ENCODE results near the gene SEMA5A. TPM values are rescaled to one million over a fixed set of nuclear protein-coding genes. Genes with fewer than 3 reads are reported as not detected.

The SEMA5A gene
- total RNA-seq, 1 donor from 2014 or later = 9.3 TPM

GRCh38 chr5:9425710-9426109 is 120.2 kb downstream of the SEMA5A start:
- H3K27me3 ChIP-seq = no peaks in the 10 kb centered on the region
- peaks cover 6% of the 10 kb centered on the region for H3K4me1 ChIP-seq
- H3K27ac ChIP-seq = no peak overlapping the region
- DNase-seq (ENCODE audit: extremely low spot score in 2 of 2) = no peak
- H3K9me3 ChIP-seq = no peaks in the 10 kb centered on the region
- intact Hi-C loops (cut with DNase I) = no loop called here
- no peaks in the 10 kb centered on the region for H3K36me3 ChIP-seq
- TF ChIP-seq CTCF (IDR thresholded peaks at IDR 0.05) = no peak
- TF ChIP-seq POLR2AphosphoS5 (IDR thresholded peaks at IDR 0.05; ENCODE audit: insufficient read depth in 1 of 2, low read depth in 1 of 2) = no peak
- TF ChIP-seq POLR2A (IDR thresholded peaks at IDR 0.05) = no peak
- H3K4me3 ChIP-seq = no peak overlapping the region

GRCh38 chr5:9423571-9423970 is 122.3 kb downstream of the SEMA5A start:
- Histone ChIP-seq H3K27me3 (no peaks in the 10 kb centered on the region), H3K4me3 (no peak overlapping the region), H3K9me3 (no peaks in the 10 kb centered on the region), H3K4me1 (no peaks in the 10 kb centered on the region), H3K36me3 (no peaks in the 10 kb centered on the region), H3K27ac (no peak overlapping the region)
- DNase-seq (ENCODE audit: extremely low spot score in 2 of 2) = no peak
- no peak for TF ChIP-seq POLR2A (IDR thresholded peaks at IDR 0.05)
- TF ChIP-seq CTCF (IDR thresholded peaks at IDR 0.05) = no peak
- TF ChIP-seq POLR2AphosphoS5 (IDR thresholded peaks at IDR 0.05; ENCODE audit: insufficient read depth in 1 of 2, low read depth in 1 of 2) = no peak
- intact Hi-C loops (cut with DNase I) = no loop called here

GRCh38 chr5:9421884-9422283 is 124.0 kb downstream of the SEMA5A start:
- intact Hi-C loops (cut with DNase I) = no loop called here
- no peak for TF ChIP-seq CTCF (IDR thresholded peaks at IDR 0.05)
- no peak for TF ChIP-seq POLR2AphosphoS5 (IDR thresholded peaks at IDR 0.05; ENCODE audit: insufficient read depth in 1 of 2, low read depth in 1 of 2)
- no peak for TF ChIP-seq POLR2A (IDR thresholded peaks at IDR 0.05)
- Histone ChIP-seq H3K4me1 (no peaks in the 10 kb centered on the region), H3K4me3 (no peak overlapping the region), H3K27me3 (no peaks in the 10 kb centered on the region), H3K9me3 (no peaks in the 10 kb centered on the region), H3K27ac (no peak overlapping the region), H3K36me3 (no peaks in the 10 kb centered on the region)
- no peak for DNase-seq (ENCODE audit: extremely low spot score in 2 of 2)

- DNase-seq (ENCODE audit: extremely low spot score in 2 of 2) = no peak
- Histone ChIP-seq H3K4me1 (no peaks in the 10 kb centered on the region), H3K4me3 (no peak overlapping the region), H3K27ac (no peak overlapping the region), H3K27me3 (no peaks in the 10 kb centered on the region), H3K36me3 (no peaks in the 10 kb centered on the region), H3K9me3 (no peaks in the 10 kb centered on the region)
- no peak for TF ChIP-seq POLR2A (IDR thresholded peaks at IDR 0.05)
- no peak for TF ChIP-seq CTCF (IDR thresholded peaks at IDR 0.05)
- TF ChIP-seq POLR2AphosphoS5 (IDR thresholded peaks at IDR 0.05; ENCODE audit: insufficient read depth in 1 of 2, low read depth in 1 of 2) = no peak
- intact Hi-C loops (cut with DNase I) = no loop called here
Observed at GRCh38 chr5:9419794-9420193, 126.1 kb downstream of the SEMA5A start.

- TF ChIP-seq CTCF (IDR thresholded peaks at IDR 0.05) (no peak), POLR2A (IDR thresholded peaks at IDR 0.05) (no peak), POLR2AphosphoS5 (IDR thresholded peaks at IDR 0.05; ENCODE audit: insufficient read depth in 1 of 2, low read depth in 1 of 2) (no peak)
- Histone ChIP-seq H3K4me3 (no peak overlapping the region), H3K4me1 (no peaks in the 10 kb centered on the region), H3K36me3 (no peaks in the 10 kb centered on the region), H3K27me3 (no peaks in the 10 kb centered on the region), H3K27ac (no peak overlapping the region), H3K9me3 (no peaks in the 10 kb centered on the region)
- intact Hi-C loops (cut with DNase I) = no loop called here
- DNase-seq (ENCODE audit: extremely low spot score in 2 of 2) = no peak
Observed at GRCh38 chr5:9415566-9415965, 130.3 kb downstream of the SEMA5A start.
